ENCODE results near the gene MBOAT2. TPM values are rescaled to one million over a fixed set of nuclear protein-coding genes. Genes with fewer than 3 reads are reported as not detected.

Gene MBOAT2
- total and polyA plus RNA-seq, 7 donors, result 8.4 to 43.5 (median 15.3) TPM

DNA sequence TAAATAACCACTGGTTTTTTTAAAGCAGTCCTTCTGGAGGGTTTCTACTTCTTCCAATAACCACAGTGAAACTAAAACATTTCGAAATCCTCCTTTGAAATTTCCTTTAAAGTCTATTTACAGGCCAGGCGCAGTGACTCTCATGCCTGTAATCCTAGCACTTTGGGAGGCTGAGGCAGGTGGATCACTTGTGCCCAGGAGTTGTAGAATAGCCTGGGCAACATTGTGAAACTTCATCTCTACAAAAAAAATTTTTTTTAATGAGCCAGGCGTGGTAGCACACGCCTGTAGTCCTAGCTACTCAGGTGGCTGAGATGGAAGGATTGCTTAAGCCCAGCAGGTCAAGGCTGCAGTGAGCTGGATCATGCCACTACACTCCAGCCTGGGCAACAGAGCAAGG, 181.3 kb downstream of the MBOAT2 start:
- WGBS, 2 donors, result 65 to 77% methylated on average over 4 of the region's 4 CpGs
- TF ChIP-seq EP300 (IDR thresholded peaks at IDR 0.05) (no peak), POLR2AphosphoS5 (IDR thresholded peaks at IDR 0.05) (no peak), CTCF (IDR thresholded peaks at IDR 0.05) (no peak), POLR2A (IDR thresholded peaks at IDR 0.05) (no peak)
- peaks cover 0 to 35% (median 25%) of the 10 kb centered on the region in 4 donors for H3K4me1 ChIP-seq
- H3K27ac ChIP-seq, result peak overlapping the region; percentile 48 to 81 (median 70)
- H3K36me3 ChIP-seq, result peaks cover 0 to 42% (median 4%) of the 10 kb centered on the region in 4 donors
- no peaks in the 10 kb centered on the region for H3K27me3 ChIP-seq
- no peaks in the 10 kb centered on the region for H3K9me3 ChIP-seq
- DNase-seq, result no peak
- intact Hi-C loops (cut with DNase I), result loop anchor here (2.0 kb wide), 1 partner anchor 15 kb away; the partner anchor contains the start of gene KIDINS220
- H3K4me3 ChIP-seq, result no peak overlapping the region

DNA sequence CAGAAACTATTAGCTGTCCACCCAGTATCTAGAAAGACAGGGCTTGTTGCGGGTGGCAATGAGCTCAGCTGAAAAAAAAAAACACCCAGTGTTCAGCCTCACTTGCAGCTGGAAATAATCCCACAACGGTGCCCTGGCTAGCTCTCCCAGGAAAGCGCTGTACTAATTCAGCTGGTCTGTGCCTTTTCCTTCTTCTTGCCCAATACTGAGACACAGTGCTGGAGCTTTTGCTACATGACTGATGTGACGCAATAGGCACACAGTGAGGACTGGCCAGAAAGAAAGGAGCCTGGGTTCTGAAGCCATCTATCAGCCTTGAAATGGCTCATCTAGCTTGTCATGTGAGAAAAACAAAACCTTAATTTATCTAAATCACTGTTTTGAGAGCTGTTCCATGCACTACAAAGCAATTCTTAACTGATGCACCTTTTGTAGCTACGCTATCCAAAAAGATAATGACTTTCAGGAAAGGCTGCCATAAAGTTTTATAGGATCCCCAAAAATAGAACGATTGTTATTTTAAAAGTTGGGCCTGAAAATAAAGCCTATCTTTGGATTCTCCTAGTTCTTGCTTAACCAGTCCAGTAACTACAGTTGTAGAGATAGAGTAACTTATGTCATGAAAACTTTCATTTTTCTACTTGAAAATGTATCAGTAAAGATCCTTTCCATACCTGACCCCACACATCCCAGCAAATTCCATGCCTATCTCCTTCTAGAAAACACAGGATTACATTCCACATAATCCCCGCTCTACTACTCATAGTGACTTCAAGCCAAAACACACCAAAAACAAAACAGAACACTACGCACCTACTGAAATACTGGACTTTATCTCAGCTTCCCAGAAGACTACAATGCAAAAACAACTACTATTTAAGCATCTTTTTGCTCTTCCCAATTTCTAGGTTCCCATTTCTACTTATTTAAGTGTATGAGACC, 181.9 kb downstream of the MBOAT2 start:
- peak overlapping the region; percentile 48 to 81 (median 70) for H3K27ac ChIP-seq
- H3K4me3 ChIP-seq, result no peak overlapping the region
- intact Hi-C loops (cut with DNase I), result loop anchor here (2.0 kb wide), 1 partner anchor 15 kb away; the partner anchor contains the start of gene KIDINS220
- H3K27me3 ChIP-seq, result no peaks in the 10 kb centered on the region
- H3K9me3 ChIP-seq, result no peaks in the 10 kb centered on the region
- peaks cover 0 to 44% (median 4%) of the 10 kb centered on the region in 4 donors for H3K36me3 ChIP-seq
- DNase-seq, result peak; percentile 90
- WGBS, 2 donors, result 72 to 73% methylated on average over 8 of the region's 8 CpGs
- peaks cover 0 to 35% (median 25%) of the 10 kb centered on the region in 4 donors for H3K4me1 ChIP-seq
- TF ChIP-seq CTCF (IDR thresholded peaks at IDR 0.05), result no peak
- TF ChIP-seq EP300 (IDR thresholded peaks at IDR 0.05), result peak in 3 of 4 donors; percentile 10 to 61 (median 29)
- TF ChIP-seq POLR2AphosphoS5 (IDR thresholded peaks at IDR 0.05), result peak; percentile 58 to 79 (median 74)

DNA sequence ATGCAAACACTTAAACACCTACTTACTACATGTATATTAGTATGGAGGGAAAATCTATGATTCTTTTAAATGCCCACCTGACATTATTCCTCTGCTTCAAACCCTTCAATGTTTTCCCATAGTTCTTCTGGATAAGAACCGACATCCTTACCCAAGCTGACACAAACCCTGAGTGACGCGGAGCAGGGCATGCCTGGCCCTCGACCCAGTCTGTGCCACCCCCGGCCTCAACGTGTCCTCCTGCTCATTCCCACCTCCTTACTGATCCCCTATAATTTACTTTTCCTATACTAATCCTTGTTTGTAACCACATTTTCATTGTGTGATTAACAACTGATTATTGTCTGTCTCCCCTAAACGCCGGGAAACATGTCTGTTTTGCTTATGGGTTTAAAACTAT, 183.5 kb downstream of the MBOAT2 start:
- no peak for TF ChIP-seq POLR2A (IDR thresholded peaks at IDR 0.05)
- TF ChIP-seq EP300 (IDR thresholded peaks at IDR 0.05), result no peak
- TF ChIP-seq CTCF (IDR thresholded peaks at IDR 0.05), result no peak
- TF ChIP-seq POLR2AphosphoS5 (IDR thresholded peaks at IDR 0.05), result no peak
- no peaks in the 10 kb centered on the region for H3K27me3 ChIP-seq
- no peak for DNase-seq
- intact Hi-C loops (cut with DNase I), result no loop called here
- peaks cover 0 to 35% (median 25%) of the 10 kb centered on the region in 4 donors for H3K4me1 ChIP-seq
- 95 to 97% methylated on average over 8 of the region's 8 CpGs for WGBS, 2 donors
- H3K4me3 ChIP-seq, result no peak overlapping the region
- H3K27ac ChIP-seq, result peak overlapping the region in 3 of 4 donors; percentile 48 to 81 (median 75)
- peaks cover 0 to 42% (median 7%) of the 10 kb centered on the region in 4 donors for H3K36me3 ChIP-seq
- H3K9me3 ChIP-seq, result no peaks in the 10 kb centered on the region

DNA sequence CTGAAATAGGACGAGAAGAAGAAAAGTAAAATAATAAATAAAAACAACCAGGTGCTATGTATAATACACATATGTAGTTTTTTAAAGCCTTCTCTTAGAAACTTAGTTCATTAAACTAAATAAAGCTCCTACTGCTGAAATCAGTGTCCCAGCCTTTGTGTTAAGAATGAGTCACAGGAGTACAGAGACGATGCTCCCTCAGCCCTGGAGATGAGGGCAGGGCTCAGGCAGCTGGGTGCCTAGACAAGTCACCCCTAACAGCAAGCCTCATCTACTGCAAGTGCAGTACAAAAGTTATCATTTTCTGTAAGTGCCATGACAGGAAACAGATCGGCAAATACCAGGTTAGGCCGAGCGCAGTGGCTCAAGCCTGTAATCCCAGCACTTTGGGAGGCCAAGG, 184.3 kb downstream of the MBOAT2 start:
- peak overlapping the region in 1 of 4 donors; percentile 81 for H3K27ac ChIP-seq
- TF ChIP-seq EP300 (IDR thresholded peaks at IDR 0.05), result no peak
- no peak for TF ChIP-seq CTCF (IDR thresholded peaks at IDR 0.05)
- no peak for TF ChIP-seq POLR2A (IDR thresholded peaks at IDR 0.05)
- no peak for TF ChIP-seq POLR2AphosphoS5 (IDR thresholded peaks at IDR 0.05)

More for the DNA sequence above, 184.3 kb downstream of the MBOAT2 start:
- peaks cover 0 to 35% (median 25%) of the 10 kb centered on the region in 4 donors for H3K4me1 ChIP-seq
- DNase-seq, result no peak
- no peaks in the 10 kb centered on the region for H3K27me3 ChIP-seq
- H3K9me3 ChIP-seq, result no peaks in the 10 kb centered on the region
- WGBS, 2 donors, result 85 to 92% methylated on average over 5 of the region's 5 CpGs
- intact Hi-C loops (cut with DNase I), result no loop called here
- H3K4me3 ChIP-seq, result no peak overlapping the region
- H3K36me3 ChIP-seq, result peaks cover 0 to 42% (median 5%) of the 10 kb centered on the region in 4 donors
